ENCODE results near the gene PTGER2. TPM values are rescaled to one million over a fixed set of nuclear protein-coding genes. Genes with fewer than 3 reads are reported as not detected.

Gene PTGER2
- total RNA-seq, 2 experiments from 2014 or later: 4.3 to 4.8 TPM

DNA sequence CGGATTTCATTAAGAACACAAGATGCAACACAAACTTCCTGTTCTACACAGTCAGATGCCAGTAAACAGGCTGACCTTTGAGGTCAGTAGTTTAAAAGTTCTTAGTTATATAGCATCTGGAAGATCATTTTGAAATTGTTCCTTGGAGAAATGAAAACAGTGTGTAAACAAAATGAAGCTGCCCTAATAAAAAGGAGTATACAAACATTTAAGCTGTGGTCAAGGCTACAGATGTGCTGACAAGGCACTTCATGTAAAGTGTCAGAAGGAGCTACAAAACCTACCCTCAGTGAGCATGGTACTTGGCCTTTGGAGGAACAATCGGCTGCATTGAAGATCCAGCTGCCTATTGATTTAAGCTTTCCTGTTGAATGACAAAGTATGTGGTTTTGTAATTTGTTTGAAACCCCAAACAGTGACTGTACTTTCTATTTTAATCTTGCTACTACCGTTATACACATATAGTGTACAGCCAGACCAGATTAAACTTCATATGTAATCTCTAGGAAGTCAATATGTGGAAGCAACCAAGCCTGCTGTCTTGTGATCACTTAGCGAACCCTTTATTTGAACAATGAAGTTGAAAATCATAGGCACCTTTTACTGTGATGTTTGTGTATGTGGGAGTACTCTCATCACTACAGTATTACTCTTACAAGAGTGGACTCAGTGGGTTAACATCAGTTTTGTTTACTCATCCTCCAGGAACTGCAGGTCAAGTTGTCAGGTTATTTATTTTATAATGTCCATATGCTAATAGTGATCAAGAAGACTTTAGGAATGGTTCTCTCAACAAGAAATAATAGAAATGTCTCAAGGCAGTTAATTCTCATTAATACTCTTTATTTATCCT is 13.5 kb downstream of the PTGER2 start:
- TF ChIP-seq, protein P1, sequence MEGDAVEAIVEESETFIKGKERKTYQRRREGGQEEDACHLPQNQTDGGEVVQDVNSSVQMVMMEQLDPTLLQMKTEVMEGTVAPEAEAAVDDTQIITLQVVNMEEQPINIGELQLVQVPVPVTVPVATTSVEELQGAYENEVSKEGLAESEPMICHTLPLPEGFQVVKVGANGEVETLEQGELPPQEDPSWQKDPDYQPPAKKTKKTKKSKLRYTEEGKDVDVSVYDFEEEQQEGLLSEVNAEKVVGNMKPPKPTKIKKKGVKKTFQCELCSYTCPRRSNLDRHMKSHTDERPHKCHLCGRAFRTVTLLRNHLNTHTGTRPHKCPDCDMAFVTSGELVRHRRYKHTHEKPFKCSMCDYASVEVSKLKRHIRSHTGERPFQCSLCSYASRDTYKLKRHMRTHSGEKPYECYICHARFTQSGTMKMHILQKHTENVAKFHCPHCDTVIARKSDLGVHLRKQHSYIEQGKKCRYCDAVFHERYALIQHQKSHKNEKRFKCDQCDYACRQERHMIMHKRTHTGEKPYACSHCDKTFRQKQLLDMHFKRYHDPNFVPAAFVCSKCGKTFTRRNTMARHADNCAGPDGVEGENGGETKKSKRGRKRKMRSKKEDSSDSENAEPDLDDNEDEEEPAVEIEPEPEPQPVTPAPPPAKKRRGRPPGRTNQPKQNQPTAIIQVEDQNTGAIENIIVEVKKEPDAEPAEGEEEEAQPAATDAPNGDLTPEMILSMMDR (IDR thresholded peaks at IDR 0.05): no peak
- H3K9me3 Mint-ChIP-seq: no peaks in the 10 kb centered on the region
- peaks cover 0 to 4% of the 10 kb centered on the region in 2 experiments for H3K9me3 ChIP-seq (ENCODE audit: control insufficient read depth in 1 of 2, insufficient read depth in 1 of 2, low read length in 2 of 2)
- ChIA-PET CTCF (interaction anchor here (0.6 kb wide), 1 partner anchor 392 kb away, joined by 3 read pairs; no protein-coding TSS in a partner anchor), POLR2A (interaction anchor here (1.4 to 2.4 kb wide), 2 partner anchors 10 to 13 kb away, joined by 4 to 9 read pairs; partner anchors contain the start of gene PTGER2)
- H3K4me1 Mint-ChIP-seq (ENCODE audit: low read depth): peaks cover 25% of the 10 kb centered on the region
- H3K27me3 ChIP-seq (ENCODE audit: control insufficient read depth in 1 of 2, insufficient read depth in 2 of 2, low read length in 2 of 2): no peaks in the 10 kb centered on the region
- no peak overlapping the region for H3K4me3 Mint-ChIP-seq
- peaks cover 26% of the 10 kb centered on the region for H3K36me3 Mint-ChIP-seq (ENCODE audit: low read depth)
- peaks cover 4% of the 10 kb centered on the region for H3K36me3 ChIP-seq (ENCODE audit: insufficient read depth, low read length)
- no peak overlapping the region for H3K27ac Mint-ChIP-seq
- H3K4me1 ChIP-seq (ENCODE audit: insufficient read depth, low read length): peaks cover 11% of the 10 kb centered on the region
- H3K27ac ChIP-seq (ENCODE audit: low read depth in 1 of 2, low read length in 2 of 2): no peak overlapping the region
- intact Hi-C loops (cut with DNase I, micrococcal nuclease): no loop called here
- ATAC-seq (ENCODE audit: poor library complexity): no peak
- no peak overlapping the region for H3K4me3 ChIP-seq (ENCODE audit: low read length)
- peak in 3 of 14 experiments; percentile 27 to 37 (median 34) for DNase-seq
- no peaks in the 10 kb centered on the region for H3K27me3 Mint-ChIP-seq

DNA sequence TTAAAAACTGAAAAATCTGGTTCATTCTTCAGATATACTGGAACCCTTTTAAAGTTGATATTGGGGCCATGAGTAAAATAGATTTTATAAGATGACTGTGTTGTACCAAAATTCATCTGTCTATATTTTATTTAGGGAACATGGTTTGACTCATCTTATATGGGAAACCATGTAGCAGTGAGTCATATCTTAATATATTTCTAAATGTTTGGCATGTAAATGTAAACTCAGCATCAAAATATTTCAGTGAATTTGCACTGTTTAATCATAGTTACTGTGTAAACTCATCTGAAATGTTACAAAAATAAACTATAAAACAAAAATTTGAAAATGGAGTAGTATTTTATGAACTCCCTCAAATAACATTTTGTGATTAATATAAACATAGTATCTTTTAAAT is 14.2 kb downstream of the PTGER2 start:
- no peak for DNase-seq
- CTCF ChIA-PET: no interaction called here
- Mint-ChIP-seq H3K27ac (no peak overlapping the region), H3K4me3 (no peak overlapping the region), H3K4me1 (ENCODE audit: low read depth) (peaks cover 25% of the 10 kb centered on the region), H3K9me3 (no peaks in the 10 kb centered on the region), H3K27me3 (no peaks in the 10 kb centered on the region), H3K36me3 (ENCODE audit: low read depth) (peaks cover 19% of the 10 kb centered on the region)
- TF ChIP-seq, protein P1 (IDR thresholded peaks at IDR 0.05): no peak
- peaks cover 0 to 2% of the 10 kb centered on the region in 2 experiments for H3K9me3 ChIP-seq (ENCODE audit: control insufficient read depth in 1 of 2, insufficient read depth in 1 of 2, low read length in 2 of 2)
- H3K4me3 ChIP-seq (ENCODE audit: low read length): no peak overlapping the region
- POLR2A ChIA-PET: no interaction called here
- ATAC-seq (ENCODE audit: poor library complexity): no peak
- H3K4me1 ChIP-seq (ENCODE audit: insufficient read depth, low read length): peaks cover 11% of the 10 kb centered on the region
- intact Hi-C loops (cut with DNase I, micrococcal nuclease): no loop called here
- H3K36me3 ChIP-seq (ENCODE audit: insufficient read depth, low read length): peaks cover 4% of the 10 kb centered on the region
- H3K27me3 ChIP-seq (ENCODE audit: control insufficient read depth in 1 of 2, insufficient read depth in 2 of 2, low read length in 2 of 2): no peaks in the 10 kb centered on the region
- H3K27ac ChIP-seq (ENCODE audit: low read depth in 1 of 2, low read length in 2 of 2): no peak overlapping the region

DNA sequence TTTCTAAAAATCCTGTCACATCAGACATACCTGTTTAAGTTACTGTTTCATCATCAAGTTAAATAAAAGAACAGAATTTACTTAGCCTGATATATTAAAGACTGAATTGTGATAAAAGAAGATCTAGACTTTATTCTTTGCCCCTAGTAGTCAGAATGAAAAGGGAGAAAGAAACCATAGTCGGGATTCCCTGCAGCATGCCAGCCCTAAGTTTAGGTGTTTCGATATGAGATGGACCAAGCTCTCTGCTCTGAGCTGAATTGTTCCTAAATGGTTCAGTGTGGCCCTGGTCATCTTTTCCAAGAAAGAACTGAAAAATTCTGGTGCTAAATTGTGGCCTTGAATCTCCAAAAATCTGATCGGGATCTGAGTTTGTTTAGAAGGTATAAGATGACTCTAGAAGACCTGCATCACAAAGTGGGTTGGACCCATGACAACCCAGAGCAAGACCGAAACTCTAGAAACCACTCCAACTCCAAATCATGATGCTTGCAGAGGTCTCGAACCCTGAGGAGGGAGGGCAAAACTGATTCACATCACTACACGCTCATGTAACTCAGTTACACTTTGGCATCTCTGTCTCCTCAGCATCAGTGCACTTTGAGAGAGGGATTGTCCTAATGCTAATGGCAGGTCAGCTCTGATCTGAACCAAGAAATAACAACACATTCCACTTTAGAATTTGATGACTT is 15.7 kb downstream of the PTGER2 start:
- intact Hi-C loops (cut with DNase I, micrococcal nuclease): no loop called here
- H3K27me3 ChIP-seq (ENCODE audit: control insufficient read depth in 1 of 2, insufficient read depth in 2 of 2, low read length in 2 of 2): no peaks in the 10 kb centered on the region
- no peaks in the 10 kb centered on the region for H3K9me3 ChIP-seq (ENCODE audit: control insufficient read depth in 1 of 2, insufficient read depth in 1 of 2, low read length in 2 of 2)
- Mint-ChIP-seq H3K27ac (no peak overlapping the region), H3K27me3 (no peaks in the 10 kb centered on the region), H3K4me1 (ENCODE audit: low read depth) (peaks cover 25% of the 10 kb centered on the region), H3K36me3 (ENCODE audit: low read depth) (peaks cover 16% of the 10 kb centered on the region), H3K9me3 (no peaks in the 10 kb centered on the region), H3K4me3 (no peak overlapping the region)
- H3K27ac ChIP-seq (ENCODE audit: low read depth in 1 of 2, low read length in 2 of 2): no peak overlapping the region
- no peak overlapping the region for H3K4me3 ChIP-seq (ENCODE audit: low read length)
- DNase-seq (no peak), ATAC-seq (ENCODE audit: poor library complexity) (no peak)
- TF ChIP-seq, protein P1 (IDR thresholded peaks at IDR 0.05): no peak
- CTCF ChIA-PET: no interaction called here
- POLR2A ChIA-PET: no interaction called here
- H3K36me3 ChIP-seq (ENCODE audit: insufficient read depth, low read length): peaks cover 4% of the 10 kb centered on the region
- H3K4me1 ChIP-seq (ENCODE audit: insufficient read depth, low read length): peaks cover 15% of the 10 kb centered on the region
